ENCODE results near the gene HOXC11.

HOXC11 gene

GRCh38 chr12:54002915-54003389, 30.0 kb downstream of the HOXC11 start:
- no peak overlapping the region for H3K4me2 ChIP-seq
- H4K20me1 ChIP-seq (ENCODE audit: insufficient read depth), result no peaks in the 10 kb centered on the region
- H2AFZ ChIP-seq (ENCODE audit: low read depth), result no peak overlapping the region
- no peak overlapping the region for H3K4me3 ChIP-seq (IDR thresholded peaks at IDR 0.05; ENCODE audit: insufficient read depth, low read depth, low read length)
- no peak for TF ChIP-seq CTCF (conservative IDR thresholded peaks at IDR 0.05; ENCODE audit: low read depth, low read length)
- H3K36me3 ChIP-seq (ENCODE audit: insufficient read depth), result no peaks in the 10 kb centered on the region
- no peak overlapping the region for H3K9ac ChIP-seq
- no peaks in the 10 kb centered on the region for H3K79me2 ChIP-seq (ENCODE audit: insufficient read depth, low read depth)
- peaks cover 19% of the 10 kb centered on the region for H3K4me1 ChIP-seq (ENCODE audit: low read depth, poor library complexity, severe bottlenecking)
- peaks cover 99% of the 10 kb centered on the region for H3K27me3 ChIP-seq (ENCODE audit: insufficient read depth, low read depth)
- H3K27ac ChIP-seq, result no peak overlapping the region

- Histone ChIP-seq H3K79me2 (ENCODE audit: insufficient read depth, low read depth) (no peaks in the 10 kb centered on the region), H3K27ac (no peak overlapping the region), H3K4me1 (ENCODE audit: low read depth, poor library complexity, severe bottlenecking) (peaks cover 19% of the 10 kb centered on the region), H3K9ac (no peak overlapping the region), H3K27me3 (ENCODE audit: insufficient read depth, low read depth) (peaks cover 99% of the 10 kb centered on the region), H4K20me1 (ENCODE audit: insufficient read depth) (no peaks in the 10 kb centered on the region), H3K4me2 (no peak overlapping the region), H3K4me3 (IDR thresholded peaks at IDR 0.05; ENCODE audit: insufficient read depth, low read depth, low read length) (no peak overlapping the region), H3K36me3 (ENCODE audit: insufficient read depth) (no peaks in the 10 kb centered on the region), H2AFZ (ENCODE audit: low read depth) (no peak overlapping the region)
- no peak for TF ChIP-seq CTCF (conservative IDR thresholded peaks at IDR 0.05; ENCODE audit: low read depth, low read length)
Measured at GRCh38 chr12:54003625-54004024, 30.7 kb downstream of the HOXC11 start.

- Histone ChIP-seq H3K27me3 (ENCODE audit: insufficient read depth, low read depth) (peaks cover 98% of the 10 kb centered on the region), H3K4me3 (IDR thresholded peaks at IDR 0.05; ENCODE audit: insufficient read depth, low read depth, low read length) (no peak overlapping the region), H3K4me1 (ENCODE audit: low read depth, poor library complexity, severe bottlenecking) (peaks cover 19% of the 10 kb centered on the region)
Measured at GRCh38 chr12:54004063-54004840, 31.3 kb downstream of the HOXC11 start.

GRCh38 chr12:54004841-54005530, 32.1 kb downstream of the HOXC11 start:
- Histone ChIP-seq H4K20me1 (ENCODE audit: insufficient read depth) (no peaks in the 10 kb centered on the region), H2AFZ (ENCODE audit: low read depth) (no peak overlapping the region), H3K27me3 (ENCODE audit: insufficient read depth, low read depth) (peaks cover 98% of the 10 kb centered on the region), H3K4me2 (no peak overlapping the region), H3K9ac (no peak overlapping the region), H3K36me3 (ENCODE audit: insufficient read depth) (no peaks in the 10 kb centered on the region), H3K4me1 (ENCODE audit: low read depth, poor library complexity, severe bottlenecking) (peaks cover 19% of the 10 kb centered on the region), H3K79me2 (ENCODE audit: insufficient read depth, low read depth) (no peaks in the 10 kb centered on the region), H3K27ac (no peak overlapping the region), H3K4me3 (IDR thresholded peaks at IDR 0.05; ENCODE audit: insufficient read depth, low read depth, low read length) (no peak overlapping the region)
- TF ChIP-seq CTCF (conservative IDR thresholded peaks at IDR 0.05; ENCODE audit: low read depth, low read length), result no peak

More at GRCh38 chr12:54004063-54004840, 31.3 kb downstream of the HOXC11 start:
- Histone ChIP-seq H2AFZ (ENCODE audit: low read depth) (no peak overlapping the region), H3K9ac (no peak overlapping the region), H3K27ac (no peak overlapping the region), H3K4me2 (no peak overlapping the region), H4K20me1 (ENCODE audit: insufficient read depth) (no peaks in the 10 kb centered on the region), H3K36me3 (ENCODE audit: insufficient read depth) (no peaks in the 10 kb centered on the region), H3K79me2 (ENCODE audit: insufficient read depth, low read depth) (no peaks in the 10 kb centered on the region)
- TF ChIP-seq CTCF (conservative IDR thresholded peaks at IDR 0.05; ENCODE audit: low read depth, low read length), result peak; percentile 29
